Panc1 (cell line): ENCODE data around the gene TUBA3C. TPM values are rescaled to one million over a fixed set of nuclear protein-coding genes. Genes with fewer than 3 reads are reported as not detected.

Experiments used
- ATAC-seq: fragments of 200-7000 bp; cut with Tn5 transposase; 2 replicates; pipeline ENCODE4 v1.9.1; 2020; ENCODE audit warnings: mild to moderate bottlenecking, moderate library complexity
- BruUV-seq: library from RNA; stranded (reverse); fragments of 400-500 nt; replicated peaks from 2 replicates; lab custom pipeline; 2021; lab: Mats Ljungman, UMichigan
- CTCF ChIA-PET: fragments of 300-600 bp; sonication (Branson Sonifier 250); formaldehyde crosslinking; loops from one replicate; lab custom pipeline; 2022; ENCODE audit warnings: antibody characterized with exemption; lab: Charles Lee
- POLR2A ChIA-PET: fragments of 300-600 bp; sonication (Branson Sonifier 250); formaldehyde crosslinking; loops from one replicate; lab custom pipeline; 2022; ENCODE audit warnings: antibody characterized with exemption; lab: Charles Lee
- DNase-seq: peaks from one replicate; pipeline ENCODE4 v3.0.0-alpha.2; 2010; ENCODE audit warnings: low read depth, low spot score
- H3K27ac ChIP-seq: 2 replicates; pipeline ENCODE4 v1.5.1; 2011; ENCODE audit warnings: mild to moderate bottlenecking, low read length, inconsistent platforms
- H3K27me3 ChIP-seq: fragments of 200-500 bp; sonication (Bioruptor generic); 2 replicates; pipeline ENCODE4 v1.6.0; 2014; ENCODE audit warnings: low read length, inconsistent platforms; ENCODE audit not compliant: control insufficient read depth, insufficient read depth
- H3K36me3 ChIP-seq: fragments of 200-500 bp; sonication (Bioruptor generic); 2 replicates; pipeline ENCODE4 v1.5.1; 2014; ENCODE audit warnings: inconsistent platforms, mild to moderate bottlenecking, low read length, moderate library complexity; ENCODE audit not compliant: control insufficient read depth, insufficient read depth
- H3K4me1 ChIP-seq: 2 replicates; pipeline ENCODE4 v1.5.1; 2011; ENCODE audit warnings: inconsistent platforms, mild to moderate bottlenecking, low read length, moderate library complexity; ENCODE audit not compliant: control insufficient read depth, insufficient read depth
- H3K4me3 ChIP-seq, 2 experiments: 2 replicates each; pipeline ENCODE4 v1.5.1; 2011 to 2012; ENCODE audit warnings: low read depth in 2 of 2, low read length in 2 of 2, mild to moderate bottlenecking in 2 of 2, inconsistent platforms in 1 of 2, moderate library complexity in 1 of 2
- H3K9me3 ChIP-seq: fragments of 200-500 bp; sonication (Bioruptor generic); 2 replicates; pipeline ENCODE4 v1.5.1; 2014; ENCODE audit warnings: low read depth, mild to moderate bottlenecking, inconsistent platforms, low read length, moderate library complexity; ENCODE audit not compliant: control insufficient read depth, insufficient read depth
- POLR2AphosphoS5 ChIP-seq: IDR thresholded peaks from 2 replicates; pipeline ENCODE4 v1.6.1; 2012; ENCODE audit warnings: mild to moderate bottlenecking, low read depth, low read length, moderate library complexity
- REST ChIP-seq, 2 experiments: IDR thresholded peaks; 2 replicates each; pipeline ENCODE4 v1.6.1; 2011 to 2012; ENCODE audit warnings: low read depth in 2 of 2, control low read depth in 1 of 2, low read length in 1 of 2, mild to moderate bottlenecking in 1 of 2, moderate library complexity in 1 of 2; ENCODE audit not compliant: insufficient read depth in 1 of 2
- SIN3A ChIP-seq: IDR thresholded peaks from 2 replicates; pipeline ENCODE4 v1.6.1; 2012; ENCODE audit warnings: low read depth, mild to moderate bottlenecking, low read length, moderate library complexity, borderline replicate concordance; ENCODE audit not compliant: insufficient read depth
- TCF7L2 ChIP-seq: IDR thresholded peaks from 2 replicates; pipeline ENCODE4 v1.6.1; 2011; ENCODE audit warnings: mild to moderate bottlenecking, low read depth, low read length, inconsistent platforms
- in situ Hi-C: cut with HindIII; loops from 2 replicates; pipeline ENCODE4 v1.10.0; 2016; ENCODE audit warnings: low sequenced_read_pairs, low pct_unique_long_range_greater_than_20kb
- intact Hi-C: fragments of 100-400 bp; cut with micrococcal nuclease; formaldehyde crosslinking; loops from one replicate; pipeline ENCODE4 v1.10.0; 2022; ENCODE audit not compliant: unreplicated experiment
- total RNA-seq: library from RNA; stranded (reverse); gene quantifications from one replicate; pipeline ENCODE4 v1.2.1, GENCODE V29; 2021; ENCODE audit not compliant: unreplicated experiment
- TF ChIP-seq, protein P1 (sequence below): fragments of 450-650 bp; IDR thresholded peaks from 2 replicates; pipeline ENCODE4 v1.5.1; 2017; ENCODE audit warnings: mild to moderate bottlenecking

TUBA3C gene
- total RNA-seq, 1 experiment from 2014 or later: not detected

DNA sequence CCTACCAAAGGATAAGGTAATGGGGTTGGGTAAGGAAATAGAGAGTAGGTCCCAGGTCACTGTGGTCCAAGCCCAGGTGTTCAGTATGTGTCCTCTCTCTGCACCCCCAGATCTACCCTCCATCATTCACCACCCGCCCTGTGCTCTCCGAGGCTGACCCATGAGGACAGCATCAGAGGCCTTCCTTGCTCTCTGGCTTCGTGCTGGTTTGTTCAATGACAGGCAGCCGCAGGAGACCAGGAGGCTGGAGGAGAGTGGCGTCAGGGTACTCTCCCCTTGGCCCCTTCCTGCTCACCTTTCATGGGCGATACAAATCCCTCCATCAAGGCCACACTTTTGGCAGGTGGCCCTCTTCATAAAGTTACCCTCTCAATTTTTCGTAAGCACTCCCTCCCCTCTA, 1.7 kb downstream of the TUBA3C start:
- DNase-seq: no peak
- Histone ChIP-seq H3K9me3 (no peaks in the 10 kb centered on the region), H3K4me3 (no peak overlapping the region), H3K27ac (no peak overlapping the region), H3K36me3 (no peaks in the 10 kb centered on the region), H3K27me3 (no peaks in the 10 kb centered on the region), H3K4me1 (no peaks in the 10 kb centered on the region)
- CTCF ChIA-PET: no interaction called here
- no peak for ATAC-seq
- TF ChIP-seq SIN3A (no peak), POLR2AphosphoS5 (no peak), REST (IDR thresholded peaks at IDR 0.05; ENCODE audit: insufficient read depth in 1 of 2, low read depth in 2 of 2, low read length in 1 of 2) (no peak), TCF7L2 (no peak)
- TF ChIP-seq, protein P1, sequence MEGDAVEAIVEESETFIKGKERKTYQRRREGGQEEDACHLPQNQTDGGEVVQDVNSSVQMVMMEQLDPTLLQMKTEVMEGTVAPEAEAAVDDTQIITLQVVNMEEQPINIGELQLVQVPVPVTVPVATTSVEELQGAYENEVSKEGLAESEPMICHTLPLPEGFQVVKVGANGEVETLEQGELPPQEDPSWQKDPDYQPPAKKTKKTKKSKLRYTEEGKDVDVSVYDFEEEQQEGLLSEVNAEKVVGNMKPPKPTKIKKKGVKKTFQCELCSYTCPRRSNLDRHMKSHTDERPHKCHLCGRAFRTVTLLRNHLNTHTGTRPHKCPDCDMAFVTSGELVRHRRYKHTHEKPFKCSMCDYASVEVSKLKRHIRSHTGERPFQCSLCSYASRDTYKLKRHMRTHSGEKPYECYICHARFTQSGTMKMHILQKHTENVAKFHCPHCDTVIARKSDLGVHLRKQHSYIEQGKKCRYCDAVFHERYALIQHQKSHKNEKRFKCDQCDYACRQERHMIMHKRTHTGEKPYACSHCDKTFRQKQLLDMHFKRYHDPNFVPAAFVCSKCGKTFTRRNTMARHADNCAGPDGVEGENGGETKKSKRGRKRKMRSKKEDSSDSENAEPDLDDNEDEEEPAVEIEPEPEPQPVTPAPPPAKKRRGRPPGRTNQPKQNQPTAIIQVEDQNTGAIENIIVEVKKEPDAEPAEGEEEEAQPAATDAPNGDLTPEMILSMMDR: no peak
- POLR2A ChIA-PET: no interaction called here
- intact Hi-C loops: no loop called here
- BruUV-seq: no TSS peak
- in situ Hi-C loops: no loop called here

DNA sequence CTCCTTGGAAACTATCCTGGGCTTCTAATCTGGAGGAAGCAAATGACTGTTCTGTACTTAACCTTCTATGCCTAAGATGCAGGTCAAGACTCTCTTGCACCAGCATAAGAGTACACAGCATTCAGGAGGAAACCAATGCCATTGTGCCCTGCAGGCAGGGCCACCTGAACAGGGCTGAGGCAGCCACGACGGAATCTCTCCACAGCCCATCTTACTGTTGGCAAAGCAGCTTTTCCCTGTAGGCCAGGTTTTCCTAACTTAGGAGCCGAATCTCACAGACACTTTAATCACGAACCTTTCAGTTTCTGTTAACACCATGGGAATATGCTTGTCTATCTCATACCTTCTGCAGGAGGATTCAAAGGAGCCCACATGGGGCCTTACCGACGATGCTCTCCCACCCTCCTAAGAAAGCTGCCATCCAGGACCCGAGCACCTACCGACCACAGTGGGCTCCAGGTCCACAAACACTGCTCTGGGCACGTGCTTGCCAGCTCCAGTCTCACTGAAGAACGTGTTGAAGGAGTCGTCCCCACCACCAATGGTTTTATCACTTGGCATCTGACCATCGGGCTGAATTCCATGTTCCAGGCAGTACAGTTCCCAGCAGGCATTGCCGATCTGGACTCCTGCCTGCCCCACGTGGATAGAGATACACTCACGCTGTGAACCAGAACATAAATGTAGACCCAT, 2.6 kb downstream of the TUBA3C start:
- in situ Hi-C loops: no loop called here
- BruUV-seq: no TSS peak

More for the DNA sequence above, 2.6 kb downstream of the TUBA3C start:
- CTCF ChIA-PET: no interaction called here
- POLR2A ChIA-PET: no interaction called here
- H3K36me3 ChIP-seq: no peaks in the 10 kb centered on the region
- H3K27me3 ChIP-seq: no peaks in the 10 kb centered on the region
- no peaks in the 10 kb centered on the region for H3K4me1 ChIP-seq
- no peaks in the 10 kb centered on the region for H3K9me3 ChIP-seq
- no peak for TF ChIP-seq REST (IDR thresholded peaks at IDR 0.05; ENCODE audit: insufficient read depth in 1 of 2, low read depth in 2 of 2, low read length in 1 of 2)
- no peak for TF ChIP-seq TCF7L2
- TF ChIP-seq, protein P1: no peak
- TF ChIP-seq POLR2AphosphoS5: no peak
- no peak for TF ChIP-seq SIN3A
- H3K4me3 ChIP-seq: no peak overlapping the region
- intact Hi-C loops: no loop called here
- H3K27ac ChIP-seq: no peak overlapping the region
- ATAC-seq: no peak
- DNase-seq: no peak
